Activated T-cell treated with anti-CD3 and anti-CD28 coated beads, Interleukin-2, amount 50 U/mL, for 48 hours (primary cell): ENCODE data around the gene OVCH2.
"Not testable (repeated sequence)": the region's sequence is repeated elsewhere in the genome, so short reads cannot be mapped to it uniquely, and the experiment has no call there.

Source experiments
- DNase-seq, 2 experiments: peaks; one replicate each; pipeline ENCODE4 v3.0.0-alpha.2; 2020

The OVCH2 gene

GRCh38 chr11:7671347-7672215 lies 34.7 kb downstream of the OVCH2 start:
- peak; percentile 48 to 55 for DNase-seq

DNA sequence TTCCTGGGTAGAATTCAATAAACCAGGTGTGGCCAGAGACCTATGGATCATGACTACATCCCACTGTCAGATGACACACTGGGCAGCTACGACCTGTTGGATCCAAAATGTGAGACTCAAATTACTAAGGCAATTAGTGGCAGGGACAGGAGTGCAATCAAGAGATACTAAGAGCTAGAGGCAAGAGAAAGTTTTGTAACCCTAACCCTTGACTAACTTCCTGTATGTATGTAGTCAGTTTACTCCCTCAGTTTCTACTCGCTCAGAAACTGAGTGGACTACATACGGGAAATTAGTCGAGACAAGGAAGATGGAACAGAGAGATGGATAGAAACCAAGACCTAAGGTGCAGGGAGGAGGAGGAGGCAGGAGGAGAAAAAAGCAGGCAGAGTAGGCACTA lies 35.6 kb downstream of the OVCH2 start:
- DNase-seq, result no peak

DNA sequence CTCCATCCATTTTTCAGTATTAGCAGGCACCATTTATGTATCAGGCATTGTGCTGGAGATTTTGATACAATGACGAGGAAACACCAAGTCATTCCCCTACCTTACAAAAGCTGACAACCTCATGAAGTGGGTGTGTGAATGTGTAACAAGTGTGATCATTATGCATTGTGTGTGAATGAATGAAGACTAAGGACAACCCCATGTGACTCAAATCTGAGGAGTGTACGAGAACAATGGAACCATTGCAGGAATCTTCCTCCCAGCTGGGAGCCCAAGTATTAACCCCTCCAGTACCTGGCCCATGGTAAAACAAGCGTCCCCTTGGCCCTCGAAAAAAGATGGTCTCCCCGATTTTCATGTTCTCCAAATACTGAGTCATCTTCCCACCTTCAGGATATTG lies 37.4 kb downstream of the OVCH2 start:
- no peak for DNase-seq

- DNase-seq, result no peak
Observed at GRCh38 chr11:7668464-7668863, 37.8 kb downstream of the OVCH2 start.

DNA sequence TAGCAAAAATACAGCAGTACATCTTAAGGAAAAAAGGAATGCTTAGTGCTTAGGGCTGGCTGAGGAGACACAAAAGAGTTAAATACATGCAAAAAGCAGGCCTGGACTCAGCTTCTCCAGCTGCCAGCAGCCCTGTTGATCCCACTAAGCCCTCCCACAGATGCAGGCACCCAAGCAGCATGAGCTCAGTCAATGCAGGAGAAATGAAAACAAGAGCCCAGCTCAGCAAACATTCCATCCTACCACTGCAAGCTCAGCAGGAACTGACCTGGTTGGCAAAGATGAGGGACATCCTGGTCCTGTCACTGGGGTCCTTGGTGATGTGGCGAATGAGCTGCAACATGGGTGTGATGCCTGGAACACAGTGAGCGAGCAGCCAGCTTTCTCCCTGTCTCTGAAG lies 38.8 kb downstream of the OVCH2 start:
- no peak for DNase-seq

DNA sequence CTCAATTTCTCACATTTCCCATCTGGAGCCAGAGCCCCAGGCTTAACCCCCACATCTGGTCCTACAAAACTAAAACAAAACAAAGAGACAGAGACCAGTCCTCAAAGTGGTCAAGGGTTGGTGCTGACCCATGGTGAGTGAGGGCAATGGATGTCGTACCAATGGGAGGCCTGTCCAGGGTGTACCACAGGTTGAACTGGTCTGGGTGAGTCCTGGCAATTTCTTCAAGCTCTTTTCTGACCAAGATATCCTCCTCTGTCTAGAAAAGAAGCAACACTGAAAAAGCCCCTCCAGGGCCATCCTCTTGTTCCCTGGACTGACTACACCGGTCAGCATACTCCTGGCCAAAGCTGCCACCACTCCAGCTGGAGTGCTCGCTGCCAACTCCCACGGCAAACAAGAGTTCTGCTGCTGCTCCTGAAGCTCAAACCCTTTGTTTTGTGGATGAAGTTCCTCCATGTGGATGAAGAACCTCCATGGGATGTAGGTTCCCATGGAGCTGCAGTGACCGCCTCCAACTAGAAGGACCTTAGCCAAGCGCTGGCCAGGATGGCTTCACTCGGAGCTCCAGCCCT lies 39.9 kb downstream of the OVCH2 start:
- no peak for DNase-seq

DNA sequence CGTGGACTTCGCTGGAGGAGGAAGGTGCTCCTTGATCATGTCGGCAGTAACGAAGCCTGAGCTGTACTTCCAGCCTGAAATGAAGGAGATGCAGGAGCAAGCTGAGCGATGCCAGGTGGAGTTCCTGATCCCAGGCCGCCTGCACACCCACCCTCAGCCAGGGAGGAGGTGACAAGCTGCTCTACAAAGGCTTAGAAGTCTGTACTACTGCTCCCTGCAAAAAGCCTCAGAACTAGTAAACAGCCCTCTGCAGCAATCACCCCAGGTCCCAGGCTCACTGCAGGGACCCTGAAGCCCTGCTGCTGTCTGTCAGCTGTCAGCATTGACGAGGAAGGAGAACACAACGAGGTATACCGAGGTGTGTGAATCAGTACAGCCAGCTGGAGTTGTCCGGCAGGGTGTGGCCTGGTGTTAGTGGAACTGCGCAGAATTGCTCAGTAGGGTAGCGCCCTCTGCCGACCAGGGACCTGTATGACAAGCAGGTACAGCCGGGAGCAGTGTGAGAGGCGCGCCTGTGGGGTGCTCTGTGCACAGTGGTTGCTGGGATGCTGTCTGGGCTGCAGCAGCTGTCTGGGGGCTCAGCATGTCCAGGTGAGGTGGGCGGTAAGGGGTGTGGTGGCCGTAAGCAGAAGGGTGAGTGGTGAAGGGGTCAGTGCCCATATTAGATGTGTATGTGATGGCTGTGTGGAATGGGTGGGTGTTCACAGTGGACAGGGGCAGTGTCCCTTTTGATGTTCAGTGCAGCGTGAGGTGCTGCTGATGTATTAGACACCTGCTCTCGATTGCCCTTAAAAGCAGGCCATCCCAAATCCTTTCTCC lies 40.6 kb downstream of the OVCH2 start:
- DNase-seq, result peak; percentile 82

DNA sequence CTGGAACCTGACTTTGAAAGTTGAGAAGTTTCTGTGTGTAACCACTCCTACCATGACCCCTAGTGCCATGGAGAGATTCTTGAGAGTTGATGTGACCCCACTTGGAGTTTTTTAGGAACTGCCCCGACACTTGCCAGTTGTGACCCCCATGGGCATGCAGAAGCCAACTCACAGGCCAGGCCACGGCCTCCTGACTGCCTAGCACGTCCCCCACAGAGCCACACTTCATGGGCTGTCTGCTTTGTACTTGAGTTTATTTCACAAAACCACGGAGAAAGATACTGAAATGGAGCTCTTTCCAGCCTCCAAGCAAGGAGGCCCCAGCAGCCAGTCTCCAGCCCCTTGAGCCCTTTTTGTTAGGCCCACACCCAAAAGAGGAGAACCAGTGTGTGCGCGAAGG lies 41.4 kb downstream of the OVCH2 start:
- no peak for DNase-seq

DNA sequence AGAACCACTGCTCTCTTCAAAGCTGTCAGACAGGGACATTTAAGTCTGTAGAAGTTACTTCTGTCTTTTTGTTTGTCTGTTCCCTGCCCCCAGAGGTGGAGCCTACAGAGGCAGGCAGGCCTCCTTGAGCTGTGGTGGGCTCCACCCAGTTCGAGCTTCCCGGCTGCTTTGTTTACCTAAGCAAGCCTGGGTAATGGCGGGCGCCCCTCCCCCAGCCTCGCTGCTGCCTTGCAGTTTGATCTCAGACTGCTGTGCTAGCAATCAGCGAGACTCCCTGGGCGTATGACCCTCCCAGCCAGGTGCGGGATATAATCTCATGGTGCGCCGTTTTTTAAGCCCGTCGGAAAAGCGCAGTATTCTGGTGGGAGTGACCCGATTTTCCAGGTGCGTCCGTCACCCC lies 42.7 kb downstream of the OVCH2 start:
- DNase-seq, result not testable (repeated sequence)

GRCh38 chr11:7657306-7658025 lies 48.8 kb downstream of the OVCH2 start:
- DNase-seq, result no peak

DNA sequence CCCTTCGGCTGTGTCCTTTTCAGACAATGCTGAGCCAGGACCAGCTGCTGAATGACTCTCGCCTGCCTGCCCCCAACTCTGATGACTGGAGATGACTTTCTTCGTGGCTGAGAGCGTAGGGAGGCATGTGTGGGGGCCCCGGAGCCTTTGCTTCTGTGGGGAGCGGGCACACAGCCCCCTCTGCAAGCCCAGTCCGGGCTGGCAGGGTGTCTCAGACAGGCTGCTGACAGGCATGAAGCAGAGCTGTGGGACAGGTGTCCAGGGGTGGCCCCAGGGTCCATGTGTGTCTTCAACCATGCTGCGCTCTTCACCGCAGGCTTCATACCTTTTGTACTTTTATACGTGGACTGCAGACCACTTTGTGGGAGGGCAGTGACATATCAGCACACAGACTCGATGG lies 49.6 kb downstream of the OVCH2 start:
- no peak for DNase-seq

DNA sequence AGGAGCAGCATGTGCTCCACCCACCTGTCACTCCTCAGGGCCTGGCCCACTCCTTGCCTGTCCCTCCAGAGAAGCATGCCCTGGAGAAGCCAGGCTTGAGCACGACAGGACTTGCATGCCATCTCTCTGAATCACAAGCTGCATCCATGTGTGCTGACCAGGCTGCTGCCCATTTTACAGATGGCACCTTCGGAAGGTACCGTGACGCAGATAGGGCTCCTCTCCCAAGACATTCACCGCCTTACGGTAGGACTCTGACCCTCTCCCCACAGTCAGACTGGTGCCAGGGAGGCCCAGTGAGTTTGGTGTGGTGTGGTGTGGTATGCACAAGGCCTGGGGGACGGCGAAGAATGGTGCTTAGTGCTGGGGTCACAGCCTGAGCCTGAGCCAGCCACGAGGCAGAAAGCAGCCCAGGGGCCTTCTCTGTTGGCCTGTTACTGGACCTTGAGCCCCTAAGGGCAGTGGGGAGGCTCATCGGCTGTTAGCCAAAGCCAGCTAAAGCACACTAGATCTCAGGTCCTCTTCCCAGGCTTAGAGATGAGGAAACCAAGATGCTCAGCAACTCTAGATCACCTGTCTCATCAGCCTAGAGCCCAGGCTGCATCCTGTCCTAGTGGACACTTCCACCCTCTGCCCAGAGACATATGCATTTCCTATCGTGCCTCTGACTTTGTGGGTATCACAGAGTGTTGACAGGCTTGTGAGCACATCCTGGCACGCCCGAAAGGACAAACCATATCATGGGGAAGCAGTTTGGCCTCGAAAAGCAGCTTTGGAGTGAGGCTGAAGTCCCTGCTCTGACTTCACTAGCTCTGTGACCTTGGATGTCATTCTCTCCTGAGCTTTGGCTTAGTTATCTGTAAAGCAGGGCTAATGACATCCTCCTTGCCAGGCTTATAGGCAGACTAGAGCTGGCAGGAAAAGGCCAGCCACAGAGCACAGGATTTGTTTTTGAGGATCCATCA lies 50.7 kb downstream of the OVCH2 start:
- DNase-seq, result no peak

DNA sequence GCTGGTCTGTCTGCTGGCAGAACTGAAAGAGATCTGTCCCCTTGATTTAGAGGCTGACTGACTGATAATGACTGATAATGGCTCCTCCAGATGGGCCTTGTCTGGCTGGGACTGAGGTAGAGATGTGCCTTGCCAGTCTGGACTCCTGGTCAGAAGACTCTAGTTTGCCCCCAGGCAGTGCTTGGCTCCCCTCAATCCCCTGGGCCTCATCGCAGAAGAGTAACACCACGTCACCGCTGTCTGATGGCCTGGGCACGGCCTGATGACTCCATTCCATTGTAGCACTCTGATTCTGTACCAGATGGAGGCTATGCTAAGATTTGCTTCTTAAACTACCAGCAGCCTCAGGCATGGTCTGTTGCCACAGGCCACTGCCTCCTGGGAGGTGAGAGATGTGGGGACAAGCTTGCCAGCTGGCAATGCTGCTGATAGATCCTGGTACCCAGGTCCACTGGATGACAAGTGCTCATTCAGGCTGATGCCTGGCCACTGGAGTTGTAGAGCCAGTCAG lies 52.0 kb downstream of the OVCH2 start:
- DNase-seq, result no peak

GRCh38 chr11:7651700-7652099 lies 54.6 kb downstream of the OVCH2 start:
- DNase-seq, result no peak

DNA sequence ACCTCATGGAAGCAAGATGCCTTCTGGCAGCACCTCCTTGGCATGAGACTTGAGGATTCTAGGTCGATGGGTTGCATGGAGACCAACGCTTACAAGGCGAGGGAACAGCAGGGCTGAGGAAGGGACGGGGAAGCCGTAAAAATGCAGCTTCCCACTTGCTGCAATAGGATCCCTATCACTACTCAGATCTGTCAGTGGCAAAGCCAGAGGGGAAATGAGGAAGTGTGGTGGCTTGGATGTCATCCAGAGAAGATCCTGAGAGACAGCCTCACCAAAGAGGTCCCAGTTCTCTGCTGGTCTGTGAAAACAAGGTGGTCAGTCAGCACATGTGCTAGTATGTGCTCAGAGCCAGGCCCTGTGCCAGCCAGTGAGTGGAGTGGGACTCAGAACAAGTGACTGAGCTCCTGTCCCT lies 55.1 kb downstream of the OVCH2 start:
- no peak for DNase-seq

GRCh38 chr11:7648264-7648663 lies 58.0 kb downstream of the OVCH2 start:
- DNase-seq, result no peak

- no peak for DNase-seq
Observed at GRCh38 chr11:7646866-7647265, 59.4 kb downstream of the OVCH2 start.

DNA sequence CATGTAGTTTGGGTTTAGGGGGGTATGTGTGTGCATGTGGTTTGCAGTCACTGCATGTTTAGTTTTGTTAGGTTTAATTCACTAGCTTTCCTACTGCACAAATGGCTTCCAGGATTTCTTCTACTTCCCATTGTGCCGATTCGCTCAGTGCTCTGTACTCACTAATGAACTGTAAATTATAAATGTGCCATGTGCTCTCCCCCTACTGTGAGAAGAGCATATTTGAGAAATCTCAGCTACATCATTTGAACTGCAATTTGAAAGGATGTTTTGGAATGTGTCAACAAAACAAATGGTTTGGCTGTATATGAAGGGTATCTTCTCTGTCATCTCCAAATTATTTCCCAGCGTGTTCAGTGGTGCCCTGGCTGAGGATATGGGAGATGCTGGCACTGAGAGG lies 61.1 kb downstream of the OVCH2 start:
- DNase-seq, result no peak

DNA sequence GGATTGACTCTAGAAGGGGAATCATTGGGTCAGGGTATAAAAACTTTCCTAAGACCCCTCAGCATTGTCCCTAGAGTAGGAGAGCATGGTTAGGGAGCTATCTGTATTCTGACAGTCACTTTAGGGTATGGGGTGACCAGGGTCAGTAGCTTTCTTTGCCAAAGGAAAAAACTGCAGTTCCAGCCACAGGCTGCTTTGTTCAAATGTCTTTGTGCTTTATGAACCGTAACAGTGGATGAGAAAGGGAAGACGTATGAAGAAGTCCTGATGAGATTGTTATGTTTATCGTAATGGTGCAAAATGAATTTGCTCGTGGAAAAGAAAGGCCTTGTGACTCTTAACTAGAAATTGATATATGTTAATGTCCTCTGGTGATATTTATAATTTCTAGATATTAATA lies 63.0 kb downstream of the OVCH2 start:
- DNase-seq, result no peak

DNA sequence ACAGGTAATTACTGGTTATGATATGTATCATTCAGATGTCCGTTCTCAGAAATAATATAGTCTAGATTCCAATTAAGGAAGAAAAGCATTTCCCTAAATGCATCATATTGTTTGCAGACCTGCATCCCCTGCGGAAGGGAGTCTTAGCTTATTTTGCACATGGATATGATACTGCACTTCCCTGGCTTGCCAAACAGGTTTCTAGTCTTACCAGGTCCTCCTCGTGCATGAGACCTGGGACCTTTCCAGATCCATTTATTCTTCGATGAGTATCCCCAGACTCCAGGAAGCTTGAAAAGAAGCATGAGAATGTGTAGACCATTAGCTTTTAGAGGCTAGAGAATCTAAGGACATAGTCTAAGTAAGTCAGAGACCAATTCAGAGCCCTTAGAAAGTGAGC lies 63.5 kb downstream of the OVCH2 start:
- no peak for DNase-seq

- DNase-seq, result no peak
Observed at GRCh38 chr11:7640816-7641215, 65.5 kb downstream of the OVCH2 start.

DNA sequence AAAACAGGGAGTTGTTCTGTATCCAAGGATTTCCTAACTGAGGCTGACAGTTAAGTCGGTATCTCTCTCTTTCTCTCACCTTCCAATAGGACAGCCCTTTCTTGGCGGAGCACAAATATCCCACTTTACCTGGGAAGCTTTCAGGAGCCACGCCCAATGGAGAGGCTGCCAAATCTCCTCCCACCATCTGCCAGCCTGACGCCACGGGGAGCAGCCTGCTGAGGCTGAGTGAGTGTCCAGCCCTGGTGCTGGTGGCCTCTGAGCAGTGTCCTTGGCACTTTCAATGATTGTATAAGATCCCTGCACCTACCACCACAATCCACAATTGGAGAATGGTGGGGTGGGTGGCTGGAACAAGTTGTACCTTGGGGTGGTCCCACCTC lies 66.6 kb downstream of the OVCH2 start:
- no peak for DNase-seq
